GM21367 (cell line): ENCODE measurements around the gene GAPDHS.

Experiments used
- ATAC-seq: cut with Tn5 transposase; IDR thresholded peaks from one replicate; pipeline ENCODE4 v1.9.1; 2021; ENCODE audit not compliant: unreplicated experiment

Gene GAPDHS

DNA sequence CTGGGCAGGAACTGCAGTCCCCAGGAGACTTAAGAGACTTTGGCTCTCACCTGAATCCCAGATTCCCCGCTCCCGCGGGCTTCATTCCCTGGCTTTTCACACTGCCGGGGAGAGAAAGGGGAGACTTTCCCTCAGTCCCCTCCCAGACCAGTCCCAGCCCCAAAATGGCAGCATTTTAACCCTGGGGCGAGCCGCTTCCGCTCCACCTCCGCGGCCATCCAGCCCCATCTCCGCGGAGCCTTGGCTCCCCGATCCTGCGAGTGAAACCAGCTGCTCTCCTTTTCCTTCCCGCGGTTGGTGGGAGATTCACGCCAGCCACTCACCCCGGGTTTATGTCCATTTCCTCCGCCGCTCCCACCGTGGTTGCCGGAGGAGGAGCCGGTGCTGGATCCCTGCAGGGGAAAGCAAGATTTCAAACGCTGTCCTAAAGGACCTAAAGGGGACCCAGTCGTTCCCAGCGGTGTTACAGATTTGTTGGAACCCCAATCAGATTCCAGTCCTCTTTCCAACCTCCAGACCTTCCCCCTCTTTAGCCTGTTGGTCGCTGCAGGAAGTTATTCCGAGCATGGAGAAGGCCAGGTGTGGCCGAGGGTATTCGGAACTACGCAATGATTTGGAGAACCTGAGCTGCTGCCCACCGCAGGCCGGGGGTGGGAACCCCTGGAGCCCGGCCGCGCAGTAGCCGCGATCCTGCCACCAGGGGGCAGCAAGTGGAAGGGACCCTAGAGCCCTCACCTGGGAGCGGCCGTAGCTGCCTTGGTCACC is 23.2 kb upstream of the GAPDHS start:
- no peak for ATAC-seq

DNA sequence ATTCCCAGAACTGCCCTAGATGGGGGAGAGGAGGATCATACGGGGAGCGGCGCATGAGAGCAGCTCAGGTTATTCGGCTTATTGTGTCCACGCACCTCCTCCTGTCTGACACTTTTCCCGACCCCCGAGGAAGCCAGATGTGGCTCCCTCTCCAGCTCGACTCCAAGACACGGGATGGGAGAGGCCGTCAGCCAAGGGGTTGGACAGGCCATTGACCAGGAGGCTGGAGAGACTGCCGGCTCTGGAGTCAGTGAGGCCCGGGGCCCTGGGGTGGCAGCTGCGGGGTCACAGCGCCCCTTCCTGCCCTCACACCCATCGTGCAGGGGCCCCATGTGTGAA is 22.7 kb upstream of the GAPDHS start:
- ATAC-seq, result no peak

DNA sequence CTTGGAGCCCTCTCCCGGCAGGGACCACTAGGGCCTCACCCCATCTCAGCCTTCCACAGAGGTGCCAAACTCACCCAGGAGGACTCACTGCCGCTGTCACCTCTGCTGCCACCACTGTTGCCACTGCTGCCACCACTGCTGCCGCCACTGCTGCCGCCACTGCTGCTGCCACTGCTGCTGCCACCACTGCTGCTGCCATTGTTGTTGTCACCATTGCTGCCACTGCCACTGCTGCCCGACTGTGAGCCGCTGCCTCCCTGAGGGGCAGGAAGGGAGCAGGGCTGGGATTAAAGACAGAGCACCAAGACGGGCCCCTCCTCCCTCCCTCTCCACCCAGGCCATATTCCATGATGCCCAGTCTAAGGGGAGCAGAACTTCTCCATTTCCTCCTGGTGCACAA is 21.9 kb upstream of the GAPDHS start:
- no peak for ATAC-seq

DNA sequence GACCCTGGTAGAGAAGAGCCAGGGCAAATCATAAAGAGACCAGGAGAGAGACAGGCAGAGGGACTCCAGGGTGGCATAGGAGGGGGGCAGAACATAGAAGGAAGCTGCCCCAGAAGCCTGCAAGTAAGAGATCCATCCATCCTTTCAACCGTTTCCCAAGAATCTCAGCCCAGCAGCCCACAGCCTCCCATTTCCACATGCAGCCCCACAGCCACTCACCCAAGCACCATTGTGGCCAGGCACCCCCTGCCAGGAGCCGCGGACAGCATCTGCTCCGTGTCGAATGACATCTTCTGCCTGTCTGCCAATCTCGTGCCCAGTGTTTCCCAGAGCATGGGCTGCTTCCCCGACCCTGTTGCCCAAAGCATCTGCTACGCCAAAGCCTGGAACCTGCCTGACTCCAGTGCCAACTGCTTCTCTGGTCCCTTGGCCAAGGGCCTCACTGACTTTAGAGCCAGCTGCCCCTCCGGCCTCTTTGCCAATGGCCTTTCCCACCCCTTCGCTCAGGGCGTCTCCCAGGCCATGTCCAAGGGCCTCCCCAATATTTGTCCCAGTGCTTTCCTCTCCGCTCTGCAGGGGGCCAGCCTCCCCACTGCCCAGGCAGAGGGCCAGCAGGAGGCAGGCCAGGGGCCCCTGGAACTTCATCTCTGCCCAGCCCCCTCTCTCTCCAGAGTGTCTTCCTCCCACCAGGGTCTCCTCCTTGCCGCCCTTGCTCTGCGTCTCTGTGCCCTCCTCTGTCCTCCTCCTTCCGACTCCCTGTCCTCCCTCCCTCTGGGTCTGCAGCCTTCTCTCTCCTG is 20.2 kb upstream of the GAPDHS start:
- no peak for ATAC-seq

DNA sequence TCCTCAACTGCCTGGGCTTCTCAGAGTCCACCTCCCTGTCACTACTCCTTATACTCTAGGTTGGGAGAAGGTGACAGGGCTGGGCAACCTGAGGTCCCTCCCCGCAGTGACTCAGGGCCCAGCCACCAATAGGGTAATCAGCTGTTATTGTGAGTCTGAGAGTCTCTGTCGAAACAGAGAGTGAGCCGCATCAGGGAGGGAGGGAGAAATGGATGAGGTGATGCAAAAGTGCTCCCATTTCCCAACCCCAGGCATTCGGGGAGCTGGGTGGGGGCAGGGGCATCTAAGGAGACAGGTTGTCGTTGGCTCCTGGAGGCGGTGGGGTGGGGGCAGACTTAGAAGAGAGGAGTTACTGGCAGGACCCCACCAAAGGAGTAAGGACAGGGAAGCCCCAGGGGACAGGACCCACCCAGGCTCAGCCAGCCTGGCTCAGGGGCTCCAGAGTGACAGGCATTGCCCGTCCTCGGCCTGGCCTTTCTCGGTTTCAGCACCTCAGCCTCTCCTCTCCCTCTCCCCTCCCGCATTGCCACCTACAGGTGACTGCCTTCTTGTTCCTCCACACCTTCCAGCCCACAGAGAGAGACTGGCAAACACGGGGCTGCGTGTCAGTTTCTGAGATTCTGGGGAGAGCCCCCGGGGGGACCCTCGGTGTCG is 19.5 kb upstream of the GAPDHS start, which contains the start of gene DMKN:
Gene DMKN (minus strand): TSS at position 22 of the 654 bp plus-strand sequence. CDS start 174 bp downstream, outside the sequence.
- no peak for ATAC-seq

DNA sequence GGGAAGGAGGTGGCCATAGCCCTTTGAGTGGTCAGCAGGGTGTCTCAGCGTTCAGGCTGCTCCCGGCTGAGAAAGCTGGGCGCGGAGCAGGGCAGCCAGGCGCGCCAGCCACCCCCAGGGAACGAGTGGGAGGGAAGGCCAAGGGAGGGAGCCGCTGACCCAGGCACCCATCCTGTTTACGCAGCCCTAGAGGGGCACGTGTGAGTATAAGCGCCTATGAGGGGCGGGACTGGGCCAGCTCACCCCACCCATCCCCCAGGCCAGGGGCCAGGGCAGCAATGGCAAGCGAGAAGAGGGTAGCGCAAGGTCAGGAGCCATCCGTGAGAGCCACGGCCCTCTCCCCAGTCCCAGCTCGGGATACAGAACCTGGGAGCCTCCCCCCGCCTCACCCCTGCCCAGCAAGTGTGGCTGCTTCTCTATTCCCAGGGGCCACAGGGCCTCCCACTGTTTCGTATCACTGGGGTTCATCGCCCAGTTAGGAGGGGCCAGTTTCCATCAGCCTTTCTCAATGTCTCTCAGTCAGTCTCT is 18.9 kb upstream of the GAPDHS start:
- ATAC-seq, result no peak

DNA sequence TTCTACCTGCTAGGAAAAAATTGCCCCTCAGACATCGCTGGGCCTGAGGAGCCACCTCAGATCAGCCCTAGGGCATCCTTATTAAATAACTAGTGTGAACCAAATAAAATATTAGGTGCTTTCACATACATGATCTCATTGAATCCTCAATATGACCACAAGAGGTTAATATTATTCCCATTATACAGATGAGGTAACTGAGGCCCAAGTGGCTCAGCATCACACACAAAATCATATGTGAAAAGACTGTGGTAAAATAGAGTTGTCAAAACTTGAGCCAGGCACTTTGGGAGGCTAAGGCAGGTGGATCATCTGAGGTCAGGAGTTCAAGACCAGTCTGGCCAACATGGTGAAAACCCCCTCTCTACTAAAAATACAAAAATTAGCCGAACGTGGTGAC is 16.9 kb upstream of the GAPDHS start:
- ATAC-seq, result no peak

DNA sequence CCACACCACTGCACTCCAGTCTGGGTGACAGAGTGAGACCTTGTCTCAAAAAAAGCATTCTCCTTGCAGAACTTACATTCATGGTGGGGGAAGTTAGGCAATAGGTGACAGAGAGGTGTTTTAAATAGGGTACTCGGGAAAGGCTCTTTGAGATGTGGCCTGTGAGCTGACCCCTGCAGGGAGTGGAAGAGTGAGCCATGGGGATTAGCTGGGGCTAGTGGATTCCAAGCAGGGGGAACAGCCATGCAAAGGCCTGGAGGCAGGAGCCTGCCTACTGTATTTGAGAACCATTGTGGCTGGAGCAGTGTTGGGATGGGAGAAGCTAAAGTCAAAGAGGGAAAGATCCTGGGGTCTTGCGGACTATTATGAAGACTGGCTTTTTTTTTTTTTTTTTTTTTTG is 15.9 kb upstream of the GAPDHS start:
- no peak for ATAC-seq

DNA sequence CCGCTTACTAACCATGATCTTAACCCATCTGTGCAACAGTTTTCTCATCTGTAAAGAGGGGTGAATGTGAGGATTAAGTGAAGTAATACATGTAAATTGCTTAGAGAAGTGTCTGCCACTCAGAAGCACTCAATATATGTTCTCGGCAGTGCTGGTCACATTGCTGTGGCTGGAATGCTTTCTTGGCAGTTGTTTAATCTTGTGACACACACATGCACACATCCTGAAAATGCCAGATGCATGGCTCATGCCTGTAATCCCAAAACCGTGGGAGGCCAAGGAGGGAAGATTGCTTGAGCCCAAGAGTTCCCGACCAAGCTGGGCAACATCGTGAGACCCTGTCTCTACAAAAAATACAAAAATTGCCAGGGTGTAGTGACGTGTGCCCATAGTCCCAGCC is 14.9 kb upstream of the GAPDHS start:
- ATAC-seq, result no peak

DNA sequence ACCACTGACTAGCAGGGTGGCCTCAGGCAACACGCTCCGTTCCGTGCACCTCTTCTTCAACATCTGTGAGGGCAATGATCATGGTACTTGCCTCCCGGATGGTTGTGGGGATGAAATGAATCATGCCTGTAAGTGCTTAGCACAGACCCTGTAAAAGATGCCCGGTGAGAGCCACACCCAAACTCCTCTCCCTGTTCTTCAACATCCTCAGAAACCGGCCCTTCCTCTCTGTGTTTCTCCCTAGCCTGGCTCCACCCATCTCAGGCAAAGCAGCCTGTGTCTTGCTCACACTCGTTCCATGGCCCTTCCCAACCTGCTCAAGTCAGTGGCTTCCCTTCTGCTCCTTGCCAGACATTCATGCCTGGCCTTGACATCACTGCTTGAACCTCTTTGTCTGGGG is 14.0 kb upstream of the GAPDHS start:
- ATAC-seq, result no peak

DNA sequence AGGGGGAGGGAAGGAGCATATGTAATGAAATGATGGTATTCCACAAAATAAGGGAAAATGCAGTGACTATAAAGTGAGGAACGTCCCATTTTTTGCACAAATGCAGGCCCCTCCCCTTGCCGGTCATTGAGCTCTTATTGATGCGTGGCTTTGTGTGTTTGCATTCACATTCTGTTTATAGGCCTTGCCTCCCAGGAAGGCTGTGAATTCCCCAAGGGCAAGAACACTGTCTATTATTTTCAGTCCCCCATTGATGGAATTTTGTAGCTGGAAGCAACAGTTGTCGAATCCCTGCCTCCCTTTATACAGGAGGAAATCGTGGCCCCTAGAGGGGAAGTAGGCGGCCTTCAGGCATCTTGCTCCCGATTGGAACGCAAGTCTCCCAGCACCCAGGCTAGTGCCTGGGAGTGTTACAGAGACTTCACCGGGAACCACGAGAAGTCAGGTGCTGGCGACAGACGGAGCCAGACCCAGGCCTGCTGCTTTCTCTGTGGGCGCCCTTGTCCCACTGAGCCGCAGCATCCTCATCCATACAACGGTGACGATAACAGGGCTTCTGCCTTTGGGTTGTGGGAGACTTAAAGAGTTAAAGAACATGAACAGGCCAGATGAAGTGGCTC is 12.0 kb upstream of the GAPDHS start:
- no peak for ATAC-seq

DNA sequence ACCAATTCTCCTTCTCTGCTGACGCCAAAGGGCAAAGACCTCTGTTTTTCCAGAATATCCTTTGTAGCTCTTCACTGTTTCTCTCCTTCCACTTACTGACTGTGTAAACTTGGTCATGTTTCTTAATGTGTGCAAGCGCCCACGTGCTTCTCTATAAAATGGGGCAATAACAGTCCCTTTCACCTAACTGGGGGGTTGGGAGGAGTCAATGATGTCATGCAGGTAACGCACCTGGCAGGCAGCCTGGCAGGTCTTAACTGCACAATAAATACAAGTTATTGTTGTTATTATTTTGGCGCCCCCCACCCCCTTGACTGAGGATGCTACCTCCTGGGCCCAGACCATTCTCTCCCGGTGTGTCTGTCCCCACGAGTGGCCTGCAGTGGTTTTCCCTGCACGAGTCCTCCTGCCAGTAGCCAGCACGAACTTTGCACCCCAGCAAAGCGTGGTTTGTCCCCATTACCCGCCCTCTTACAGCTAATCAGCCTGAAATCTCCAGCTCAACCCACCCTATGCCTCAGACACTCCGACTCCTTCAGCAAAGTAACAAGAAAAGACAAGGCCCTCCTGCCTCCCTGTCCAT is 10.4 kb upstream of the GAPDHS start:
- ATAC-seq, result no peak

DNA sequence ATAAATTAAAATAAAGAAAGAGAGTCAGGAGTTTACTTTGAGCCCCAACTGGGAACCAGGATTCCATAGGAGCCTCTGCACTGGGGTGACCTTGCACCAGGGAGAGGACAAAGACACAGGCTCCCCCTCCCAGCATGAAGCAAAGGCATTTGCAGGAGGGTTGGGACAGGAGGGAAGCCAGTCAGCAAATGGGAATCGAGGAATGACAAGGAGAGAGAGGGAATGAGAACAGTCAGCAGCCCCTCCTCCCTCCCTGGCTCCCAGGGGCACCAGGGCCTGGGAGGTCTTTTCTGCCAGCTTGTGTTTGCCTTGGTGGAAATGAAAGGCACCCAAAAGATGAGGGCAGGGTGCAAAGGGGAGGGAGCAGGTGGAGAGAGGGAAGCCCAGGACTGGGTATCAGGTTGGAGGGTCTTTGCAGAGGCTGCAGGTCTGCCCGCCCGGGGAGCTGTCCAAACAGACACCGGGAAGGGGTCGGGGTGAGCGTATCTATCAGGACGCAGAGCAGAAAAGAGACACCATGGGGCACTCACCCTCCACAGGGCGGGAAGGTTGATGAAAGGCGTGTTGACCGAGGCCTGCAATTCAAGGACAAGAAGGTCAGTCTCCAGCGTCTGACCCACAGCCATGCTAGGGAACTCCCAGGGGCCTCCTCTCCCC is 8.9 kb upstream of the GAPDHS start:
- ATAC-seq, result no peak

DNA sequence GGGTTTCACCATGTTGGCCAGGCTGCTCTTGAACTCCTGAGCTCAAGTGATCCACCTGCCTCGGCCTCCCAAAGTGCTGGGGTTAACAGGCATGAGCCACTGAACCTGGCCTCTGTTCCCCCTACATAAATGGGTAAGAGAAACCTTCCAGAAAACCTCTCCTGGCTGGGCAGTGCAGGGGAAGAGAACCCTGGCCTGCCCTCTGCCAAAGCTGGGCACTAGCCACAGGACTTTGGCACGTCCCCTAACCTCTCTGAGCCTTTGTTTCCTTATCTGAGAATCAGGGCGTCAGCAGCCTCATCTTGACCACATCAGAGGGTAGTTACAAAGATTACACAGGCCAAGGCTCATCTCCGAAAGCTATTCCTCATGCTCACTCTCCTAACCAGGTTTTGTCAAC is 7.4 kb upstream of the GAPDHS start:
- ATAC-seq, result no peak

DNA sequence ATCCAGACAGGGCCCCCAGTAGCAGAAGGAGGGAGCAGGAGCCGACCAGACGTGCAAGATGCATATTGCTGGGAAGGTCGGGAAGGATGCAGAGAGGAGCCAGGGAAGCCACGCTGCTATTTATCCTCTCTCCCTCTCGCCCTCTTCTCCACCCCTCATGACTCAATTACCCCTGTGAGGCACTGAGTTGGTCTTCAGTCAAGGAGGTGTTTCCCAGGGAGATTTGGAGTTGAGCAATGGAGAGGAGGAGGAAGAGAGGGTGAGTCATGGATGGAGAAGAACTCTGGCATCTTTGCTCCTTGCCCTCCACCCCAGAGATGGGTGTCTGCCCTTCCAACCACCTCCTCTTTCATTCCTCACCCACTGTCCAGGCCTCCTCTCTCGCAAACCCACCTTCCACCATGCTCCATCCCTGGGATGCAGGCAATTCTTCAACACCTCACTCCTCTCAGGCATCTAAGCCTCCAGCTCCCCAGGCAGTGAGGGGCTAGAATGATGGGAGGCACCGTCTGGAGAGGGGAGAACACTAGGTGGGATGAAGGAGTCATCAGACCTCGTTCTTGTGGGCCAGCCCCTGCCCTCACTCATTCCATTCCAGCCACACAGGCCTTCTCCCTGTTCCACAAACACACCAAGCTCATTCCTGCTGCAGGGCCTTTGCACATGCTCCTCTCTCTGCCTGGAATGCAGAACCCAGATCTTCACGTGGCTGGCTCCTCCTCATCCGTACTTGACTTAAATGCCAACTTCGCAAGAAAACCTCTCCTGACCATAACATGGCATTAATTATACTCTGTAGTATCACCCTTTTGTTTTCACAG is 4.8 kb upstream of the GAPDHS start, which contains the start of gene SBSN:
Gene SBSN (minus strand): TSS at position 94 of the 821 bp plus-strand sequence. CDS start 30 bp downstream, at position 64.
- ATAC-seq, result no peak

DNA sequence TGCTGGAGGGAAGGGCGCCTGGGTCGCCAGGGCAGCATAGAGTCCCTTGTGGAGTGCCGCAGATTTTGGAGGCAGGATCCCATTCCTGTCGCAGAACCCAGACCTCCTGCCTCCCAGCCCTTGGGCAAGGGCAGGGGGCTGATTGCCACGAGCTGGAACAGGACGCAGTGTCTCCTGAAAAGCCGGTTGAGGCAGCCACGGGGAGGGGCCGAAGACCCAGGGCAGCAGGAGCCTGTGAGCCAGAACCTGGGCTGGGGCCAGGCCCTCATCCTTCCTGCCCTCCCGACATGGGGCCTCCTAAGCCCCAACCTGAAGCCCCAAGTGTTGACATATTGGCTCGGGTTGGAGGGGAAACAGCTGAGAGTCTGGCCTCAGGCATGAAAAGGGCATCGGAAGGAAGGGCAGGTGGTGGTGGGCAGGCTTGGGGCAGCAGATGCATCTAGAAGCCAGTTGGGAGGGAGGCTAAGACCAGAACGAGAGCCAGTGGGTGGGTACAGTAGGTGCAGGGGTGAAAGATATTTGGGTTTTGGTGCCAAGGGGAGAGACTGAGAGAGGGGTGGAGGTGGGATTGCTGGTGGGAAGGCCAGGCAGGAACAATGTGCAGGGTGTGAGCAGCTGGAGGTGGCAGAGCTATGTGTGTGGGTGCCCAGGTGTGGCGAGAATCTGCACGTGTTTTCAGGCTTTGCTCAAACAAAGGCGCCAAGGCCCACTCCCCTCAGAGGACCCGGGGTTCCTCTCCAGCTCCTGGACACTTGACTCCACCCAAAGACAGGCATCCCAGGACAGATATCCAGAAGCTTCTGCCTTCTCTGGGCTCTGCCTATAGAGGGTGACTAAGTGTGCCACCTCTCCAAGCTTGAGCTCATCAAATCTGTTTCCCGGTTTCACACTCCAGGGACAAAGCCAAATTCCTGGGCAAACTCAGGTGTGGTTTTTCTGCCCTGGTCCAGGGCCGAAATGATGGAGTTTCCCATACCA is 3.7 kb upstream of the GAPDHS start:
- no peak for ATAC-seq

DNA sequence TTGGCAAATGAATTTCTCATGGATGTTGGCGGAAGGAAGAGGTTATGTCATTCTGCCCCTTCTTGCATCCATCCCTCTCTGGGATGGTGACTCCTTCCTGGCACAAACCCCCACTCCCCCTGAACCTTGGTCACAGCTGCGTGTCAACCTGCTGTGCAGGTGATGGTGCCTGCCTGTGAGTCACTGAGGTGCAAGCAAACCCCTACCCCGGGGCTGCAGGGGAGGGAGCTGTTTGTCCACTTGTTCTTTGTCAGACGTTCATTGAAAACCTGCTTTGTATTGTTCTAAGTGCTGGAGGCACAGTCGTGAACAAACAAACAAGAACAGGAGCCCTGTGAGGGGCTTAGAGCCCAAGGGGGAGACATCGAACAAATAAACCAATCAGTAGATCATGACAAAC is 2.0 kb upstream of the GAPDHS start:
- no peak for ATAC-seq

DNA sequence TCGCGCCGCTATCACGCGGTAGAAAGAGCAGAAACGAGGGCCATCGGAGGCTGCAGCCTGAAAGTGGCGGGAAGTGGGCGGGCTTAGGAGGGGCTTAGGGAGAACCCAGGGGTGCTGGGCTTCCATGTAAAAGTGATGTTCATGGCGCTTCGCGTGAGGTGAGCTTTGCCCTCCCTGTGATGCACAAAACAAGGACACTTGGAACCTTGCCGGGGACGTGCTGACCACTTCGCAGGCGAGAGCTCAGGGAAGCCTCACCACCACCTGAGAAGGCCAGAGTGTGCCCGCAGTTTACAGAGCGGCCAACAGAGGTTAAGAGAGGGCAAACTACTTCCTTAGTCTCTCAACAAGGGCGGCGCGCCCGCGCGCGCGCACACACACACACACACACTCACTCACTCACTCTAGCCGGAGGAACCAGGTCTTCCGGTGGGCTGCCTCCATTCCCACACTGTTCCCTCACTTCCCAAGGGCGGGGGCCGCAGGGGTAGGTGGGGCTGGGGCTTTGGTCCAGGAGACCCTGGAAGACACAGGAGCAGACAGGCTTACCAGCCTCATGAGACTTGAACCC is 651 bp downstream of the GAPDHS start:
- no peak for ATAC-seq
